Thyroid gland (tissue), 4 donors: ENCODE measurements around the gene SPATS2L. TPM values are rescaled to one million over a fixed set of nuclear protein-coding genes. Genes with fewer than 3 reads are reported as not detected.

Source experiments
- DNase-seq, 2 donors: peaks; one replicate each; pipeline ENCODE4 v3.0.0-alpha.2; 2019
- H3K27ac ChIP-seq, 3 donors: fragments of 200-600 bp; sonication (generic); 1 replicate in 2 of 3; 2 replicates in 1 of 3; pipeline ENCODE4 v1.5.1; 2016 to 2019; ENCODE audit warnings: mild to moderate bottlenecking in 1 of 3, moderate library complexity in 1 of 3
- H3K27me3 ChIP-seq: fragments of 200-600 bp; sonication (generic); one replicate; pipeline ENCODE4 v1.5.1; 2019
- H3K36me3 ChIP-seq, 2 donors: fragments of 200-600 bp; sonication (generic); one replicate each; pipeline ENCODE4 v1.5.1; 2016 to 2019
- H3K4me1 ChIP-seq, 2 donors: fragments of 200-600 bp; sonication (generic); one replicate each; pipeline ENCODE4 v1.5.1; 2017 to 2019
- H3K4me3 ChIP-seq, 3 donors: fragments of 200-600 bp; sonication (generic); replicated peaks in 1 of 3; 1 replicate in 2 of 3; 2 replicates in 1 of 3; pipeline ENCODE4 v1.5.1; 2016; ENCODE audit warnings: mild to moderate bottlenecking in 1 of 3
- H3K9me3 ChIP-seq: fragments of 200-600 bp; sonication (generic); one replicate; pipeline ENCODE4 v1.5.1; 2017
- CTCF ChIP-seq, 6 experiments: fragments of 200-600 bp in 3 of 6; fragments of 450-650 bp in 3 of 6; sonication (generic) in 3 of 6; IDR thresholded peaks; one replicate each; pipeline ENCODE4 v1.5.1; 2016 to 2019; ENCODE audit warnings: antibody characterized with exemption in 6 of 6, mild to moderate bottlenecking in 2 of 6, inconsistent platforms in 1 of 6, moderate library complexity in 1 of 6
- POLR2A ChIP-seq, 2 donors: fragments of 450-650 bp; IDR thresholded peaks; one replicate each; pipeline ENCODE4 v1.6.1; 2017; ENCODE audit warnings: antibody characterized with exemption in 2 of 2, mild to moderate bottlenecking in 2 of 2, moderate library complexity in 1 of 2
- WGBS, 2 donors: methylation state at CpG; one replicate each; pipeline ENCODE4 v1.1.5; 2017; 5-methylcytosine and 5-hydroxymethylcytosine counted together
- intact Hi-C: fragments of 100-400 bp; cut with DNase I; formaldehyde crosslinking; loops from one replicate; pipeline ENCODE4 v1.15.1; 2023
- total RNA-seq, 4 donors: library from RNA; depleted of rRNA; stranded (reverse); fragments of >200 nt; gene quantifications; one replicate each; pipeline ENCODE4 v1.2.3, GENCODE V29; 2016

SPATS2L gene
- total RNA-seq, 4 donors from 2014 or later = 41.7 to 101 (median 73.3) TPM

GRCh38 chr2:200494048-200494447 is 187.6 kb downstream of the SPATS2L start:
- H3K4me3 ChIP-seq = no peak overlapping the region
- no peaks in the 10 kb centered on the region for H3K4me1 ChIP-seq
- intact Hi-C loops = no loop called here
- TF ChIP-seq POLR2A (IDR thresholded peaks at IDR 0.05) (no peak), CTCF (IDR thresholded peaks at IDR 0.05) (no peak)
- no peaks in the 10 kb centered on the region for H3K27me3 ChIP-seq
- no peaks in the 10 kb centered on the region for H3K9me3 ChIP-seq
- peaks cover 29 to 33% of the 10 kb centered on the region in 2 donors for H3K36me3 ChIP-seq
- no peak overlapping the region for H3K27ac ChIP-seq
- WGBS, 2 donors = 93 to 99% methylated on average over 2 of the region's 2 CpGs
- no peak for DNase-seq

GRCh38 chr2:200496696-200497095 is 190.2 kb downstream of the SPATS2L start:
- Histone ChIP-seq H3K4me3 (no peak overlapping the region), H3K4me1 (no peaks in the 10 kb centered on the region), H3K27me3 (no peaks in the 10 kb centered on the region), H3K9me3 (no peaks in the 10 kb centered on the region), H3K27ac (no peak overlapping the region), H3K36me3 (peaks cover 11 to 23% of the 10 kb centered on the region in 2 donors)
- no peak for DNase-seq
- TF ChIP-seq POLR2A (IDR thresholded peaks at IDR 0.05) (no peak), CTCF (IDR thresholded peaks at IDR 0.05) (no peak)
- 100% methylated on average over 1 of the region's 1 CpG for WGBS, 2 donors
- intact Hi-C loops = no loop called here

- WGBS, 2 donors = 90 to 95% methylated on average over 2 of the region's 2 CpGs
Measured at GRCh38 chr2:200498402-200499162, 192.1 kb downstream of the SPATS2L start.

GRCh38 chr2:200502196-200502595 is 195.7 kb downstream of the SPATS2L start:
- peaks cover 13 to 21% of the 10 kb centered on the region in 2 donors for H3K36me3 ChIP-seq
- DNase-seq = no peak
- no peaks in the 10 kb centered on the region for H3K9me3 ChIP-seq
- intact Hi-C loops = no loop called here
- 96 to 99% methylated on average over 5 of the region's 5 CpGs for WGBS, 2 donors
- TF ChIP-seq POLR2A (IDR thresholded peaks at IDR 0.05) = no peak
- no peak for TF ChIP-seq CTCF (IDR thresholded peaks at IDR 0.05)
- H3K27ac ChIP-seq = no peak overlapping the region
- no peaks in the 10 kb centered on the region for H3K4me1 ChIP-seq
- H3K4me3 ChIP-seq = no peak overlapping the region
- H3K27me3 ChIP-seq = no peaks in the 10 kb centered on the region

More at GRCh38 chr2:200498402-200499162, 192.1 kb downstream of the SPATS2L start:
- H3K27ac ChIP-seq = no peak overlapping the region
- H3K4me3 ChIP-seq = no peak overlapping the region
- H3K36me3 ChIP-seq = peaks cover 13 to 28% of the 10 kb centered on the region in 2 donors
- no peaks in the 10 kb centered on the region for H3K27me3 ChIP-seq
- TF ChIP-seq POLR2A (IDR thresholded peaks at IDR 0.05) (no peak), CTCF (IDR thresholded peaks at IDR 0.05) (no peak)
- no peaks in the 10 kb centered on the region for H3K4me1 ChIP-seq
- intact Hi-C loops = no loop called here
- DNase-seq = no peak
- H3K9me3 ChIP-seq = no peaks in the 10 kb centered on the region

DNA sequence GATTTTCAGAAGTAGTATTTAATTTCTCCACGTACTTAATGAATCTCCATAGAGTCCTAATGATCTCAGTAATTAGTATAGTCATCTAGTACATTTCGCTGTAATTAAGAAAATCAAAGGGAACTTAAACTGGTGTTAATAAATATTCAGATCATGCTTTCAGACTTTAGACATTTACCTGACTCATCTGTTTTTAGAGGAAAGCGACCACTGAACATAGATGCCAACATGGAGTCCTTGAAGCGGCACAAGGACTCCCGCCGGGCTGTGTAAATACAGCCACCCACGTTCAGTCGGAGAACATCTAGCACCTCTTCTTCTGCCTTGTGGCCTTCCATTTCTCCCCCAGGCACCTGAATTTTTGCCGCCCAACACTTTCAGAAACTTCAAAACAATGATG is 200.2 kb downstream of the SPATS2L start:
- peaks cover 8 to 10% of the 10 kb centered on the region in 2 donors for H3K36me3 ChIP-seq
- WGBS, 2 donors = 72 to 79% methylated on average over 9 of the region's 9 CpGs
- peaks cover 4 to 9% of the 10 kb centered on the region in 2 donors for H3K4me1 ChIP-seq
- TF ChIP-seq POLR2A (IDR thresholded peaks at IDR 0.05) (no peak), CTCF (IDR thresholded peaks at IDR 0.05) (no peak)
- intact Hi-C loops = no loop called here
- H3K27ac ChIP-seq = no peak overlapping the region
- no peak overlapping the region for H3K4me3 ChIP-seq
- no peaks in the 10 kb centered on the region for H3K9me3 ChIP-seq
- no peaks in the 10 kb centered on the region for H3K27me3 ChIP-seq
- no peak for DNase-seq
